ENCODE measurements around the gene PNMA8A.

The PNMA8A gene

GRCh38 chr19:46426506-46427162, 44.7 kb downstream of the PNMA8A start:
- DNase-seq = peak in 1 of 5 donors; percentile 12

- no peak for DNase-seq
Observed at GRCh38 chr19:46426035-46426505, 45.3 kb downstream of the PNMA8A start.

GRCh38 chr19:46423188-46423587, 48.2 kb downstream of the PNMA8A start:
- DNase-seq = no peak

GRCh38 chr19:46422344-46422743, 49.0 kb downstream of the PNMA8A start:
- DNase-seq = no peak

- no peak for DNase-seq
Observed at GRCh38 chr19:46420056-46420455, 51.3 kb downstream of the PNMA8A start.
